ENCODE results near the gene NUP93.

DNA sequence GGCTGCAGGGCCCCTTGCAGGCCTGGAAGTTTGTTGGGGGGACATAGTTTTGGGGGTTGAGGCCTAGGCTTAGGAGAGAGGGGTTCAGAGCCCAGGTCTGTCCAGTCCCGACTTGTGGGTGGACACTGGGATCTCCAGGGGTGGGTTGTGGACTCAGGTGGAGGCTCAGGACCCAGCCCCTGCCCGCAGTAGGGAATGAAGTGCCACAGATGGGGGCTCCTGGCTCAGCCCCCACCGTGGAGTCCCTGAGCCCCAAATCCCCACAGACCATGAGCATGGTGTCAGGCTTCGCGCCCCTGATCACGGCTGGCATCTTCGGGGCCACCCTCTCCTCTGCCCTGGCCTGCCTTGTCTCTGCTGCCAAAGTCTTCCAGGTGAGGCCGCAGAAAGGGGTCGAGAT, 149.3 kb downstream of the NUP93 start:
- TF ChIP-seq, protein P1, sequence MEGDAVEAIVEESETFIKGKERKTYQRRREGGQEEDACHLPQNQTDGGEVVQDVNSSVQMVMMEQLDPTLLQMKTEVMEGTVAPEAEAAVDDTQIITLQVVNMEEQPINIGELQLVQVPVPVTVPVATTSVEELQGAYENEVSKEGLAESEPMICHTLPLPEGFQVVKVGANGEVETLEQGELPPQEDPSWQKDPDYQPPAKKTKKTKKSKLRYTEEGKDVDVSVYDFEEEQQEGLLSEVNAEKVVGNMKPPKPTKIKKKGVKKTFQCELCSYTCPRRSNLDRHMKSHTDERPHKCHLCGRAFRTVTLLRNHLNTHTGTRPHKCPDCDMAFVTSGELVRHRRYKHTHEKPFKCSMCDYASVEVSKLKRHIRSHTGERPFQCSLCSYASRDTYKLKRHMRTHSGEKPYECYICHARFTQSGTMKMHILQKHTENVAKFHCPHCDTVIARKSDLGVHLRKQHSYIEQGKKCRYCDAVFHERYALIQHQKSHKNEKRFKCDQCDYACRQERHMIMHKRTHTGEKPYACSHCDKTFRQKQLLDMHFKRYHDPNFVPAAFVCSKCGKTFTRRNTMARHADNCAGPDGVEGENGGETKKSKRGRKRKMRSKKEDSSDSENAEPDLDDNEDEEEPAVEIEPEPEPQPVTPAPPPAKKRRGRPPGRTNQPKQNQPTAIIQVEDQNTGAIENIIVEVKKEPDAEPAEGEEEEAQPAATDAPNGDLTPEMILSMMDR (IDR thresholded peaks at IDR 0.05; ENCODE audit: borderline replicate concordance, extremely low read depth, low read length, poor library complexity, severe bottlenecking) = no peak
- no peak for TF ChIP-seq EZH2 (IDR thresholded peaks at IDR 0.05; ENCODE audit: borderline replicate concordance, low read depth, low read length, severe bottlenecking)

All from DND-41 (cell line).